Prostate gland (tissue), 2 donors: ENCODE data around the gene RBM5.

ENCODE experiments used
- CTCF ChIP-seq, 4 experiments: fragments of 200-600 bp in 2 of 4; fragments of 450-650 bp in 2 of 4; sonication (generic) in 2 of 4; IDR thresholded peaks; 1 replicate in 3 of 4; 2 replicates in 1 of 4; pipeline ENCODE4 v1.5.1; 2016 to 2019; ENCODE audit warnings: antibody characterized with exemption in 4 of 4, mild to moderate bottlenecking in 2 of 4, moderate library complexity in 2 of 4
- POLR2AphosphoS5 ChIP-seq: sonication (generic); formaldehyde crosslinking; IDR thresholded peaks from one replicate; pipeline ENCODE4 v1.6.1; 2017; ENCODE audit warnings: antibody characterized with exemption

- TF ChIP-seq CTCF (IDR thresholded peaks at IDR 0.05) (peak; percentile 66 to 93 (median 92)), POLR2AphosphoS5 (peak; percentile 46)
These were observed 32.6 kb downstream of the RBM5 start for GRCh38 chr3:50121072-50122032.
